CD4-positive, alpha-beta T cell treated with Interleukin-12 subunit alpha and Interleukin-12 subunit beta, for 1 hour (primary cell): ENCODE results near the gene NFIA.

Experiments
- DNase-seq: peaks from one replicate; pipeline ENCODE4 v3.0.0-alpha.2; 2020

The NFIA gene

GRCh38 chr1:61160526-61160925 is 78.2 kb downstream of the NFIA start:
- no peak for DNase-seq

GRCh38 chr1:61162520-61163258 is 80.3 kb downstream of the NFIA start:
- DNase-seq: no peak

GRCh38 chr1:61163355-61163754 is 81.0 kb downstream of the NFIA start:
- no peak for DNase-seq

GRCh38 chr1:61165402-61165801 is 83.0 kb downstream of the NFIA start:
- no peak for DNase-seq

- no peak for DNase-seq
These were observed 84.9 kb downstream of the NFIA start for GRCh38 chr1:61167309-61167708.

- DNase-seq: no peak
These were observed 86.7 kb downstream of the NFIA start for GRCh38 chr1:61169045-61169444.

- no peak for DNase-seq
These were observed 87.3 kb downstream of the NFIA start for GRCh38 chr1:61169634-61170033.

GRCh38 chr1:61170328-61171238 is 88.2 kb downstream of the NFIA start:
- no peak for DNase-seq

GRCh38 chr1:61171346-61171745 is 89.0 kb downstream of the NFIA start:
- no peak for DNase-seq

GRCh38 chr1:61171974-61172373 is 89.6 kb downstream of the NFIA start:
- no peak for DNase-seq

- DNase-seq: no peak
These were observed 90.8 kb downstream of the NFIA start for GRCh38 chr1:61173118-61173517.

- DNase-seq: no peak
These were observed 91.9 kb downstream of the NFIA start for GRCh38 chr1:61174060-61174795.

GRCh38 chr1:61175976-61176375 is 93.6 kb downstream of the NFIA start:
- DNase-seq: no peak

- DNase-seq: no peak
These were observed 99.0 kb downstream of the NFIA start for GRCh38 chr1:61181067-61182038.

GRCh38 chr1:61182049-61182448 is 99.7 kb downstream of the NFIA start:
- no peak for DNase-seq

GRCh38 chr1:61182480-61182879 is 100.1 kb downstream of the NFIA start:
- no peak for DNase-seq

- no peak for DNase-seq
These were observed 101.2 kb downstream of the NFIA start for GRCh38 chr1:61183471-61184039.

GRCh38 chr1:61184040-61184713 is 101.8 kb downstream of the NFIA start:
- DNase-seq: no peak

- DNase-seq: no peak
These were observed 102.3 kb downstream of the NFIA start for GRCh38 chr1:61184714-61185106.

- no peak for DNase-seq
These were observed 104.4 kb downstream of the NFIA start for GRCh38 chr1:61186753-61187152.
